Skin of body (tissue), 2 donors: ENCODE measurements around the gene CAMK2N1. TPM values are rescaled to one million over a fixed set of nuclear protein-coding genes. Genes with fewer than 3 reads are reported as not detected.

Source experiments
- DNase-seq: peaks from one replicate; lab custom pipeline; 2025; lab: John Stamatoyannopoulos, UW
- total RNA-seq: library from RNA; depleted of rRNA; stranded (reverse); fragments of >200 nt; gene quantifications from one replicate; pipeline ENCODE4 v1.2.3, GENCODE V29; 2014

The CAMK2N1 gene
- total RNA-seq, 1 donor from 2014 or later = 9.0 TPM

- DNase-seq = no peak
Measured at GRCh38 chr1:20446796-20447195, 39.2 kb downstream of the CAMK2N1 start.

GRCh38 chr1:20445956-20446355 lies 40.1 kb downstream of the CAMK2N1 start:
- no peak for DNase-seq

GRCh38 chr1:20443703-20444586 lies 42.1 kb downstream of the CAMK2N1 start:
- no peak for DNase-seq

- no peak for DNase-seq
Measured at GRCh38 chr1:20442920-20443625, 42.9 kb downstream of the CAMK2N1 start.

- DNase-seq = no peak
Measured at GRCh38 chr1:20440785-20441200, 45.2 kb downstream of the CAMK2N1 start.

- no peak for DNase-seq
Measured at GRCh38 chr1:20439282-20439681, 46.7 kb downstream of the CAMK2N1 start.

GRCh38 chr1:20437640-20438039 lies 48.4 kb downstream of the CAMK2N1 start:
- no peak for DNase-seq

GRCh38 chr1:20432891-20433290 lies 53.1 kb downstream of the CAMK2N1 start:
- DNase-seq = no peak

Other genes with a start within 250 kb of the CAMK2N1 start
- gene VWA5B1, start 195.3 kb downstream of the CAMK2N1 start, total RNA-seq = 0.39 TPM
- 14.0 TPM for gene MUL1, start 21.9 kb upstream of the CAMK2N1 start, total RNA-seq
- 0.79 TPM for gene FAM43B, start 66.4 kb upstream of the CAMK2N1 start, total RNA-seq
- 2.1 TPM for gene CDA, start 102.9 kb upstream of the CAMK2N1 start, total RNA-seq
- 33.5 TPM for gene PINK1, start 147.2 kb upstream of the CAMK2N1 start, total RNA-seq
- 99.2 TPM for gene DDOST, start 175.2 kb upstream of the CAMK2N1 start, total RNA-seq
- 2.5 TPM for gene KIF17, start 231.8 kb upstream of the CAMK2N1 start, total RNA-seq
- 0.30 TPM for gene SH2D5, start 246.5 kb upstream of the CAMK2N1 start, total RNA-seq